ENCODE results near the gene NAV2. TPM values are rescaled to one million over a fixed set of nuclear protein-coding genes. Genes with fewer than 3 reads are reported as not detected.

The NAV2 gene
- total RNA-seq, 1 donor from 2014 or later, result 17.6 TPM

DNA sequence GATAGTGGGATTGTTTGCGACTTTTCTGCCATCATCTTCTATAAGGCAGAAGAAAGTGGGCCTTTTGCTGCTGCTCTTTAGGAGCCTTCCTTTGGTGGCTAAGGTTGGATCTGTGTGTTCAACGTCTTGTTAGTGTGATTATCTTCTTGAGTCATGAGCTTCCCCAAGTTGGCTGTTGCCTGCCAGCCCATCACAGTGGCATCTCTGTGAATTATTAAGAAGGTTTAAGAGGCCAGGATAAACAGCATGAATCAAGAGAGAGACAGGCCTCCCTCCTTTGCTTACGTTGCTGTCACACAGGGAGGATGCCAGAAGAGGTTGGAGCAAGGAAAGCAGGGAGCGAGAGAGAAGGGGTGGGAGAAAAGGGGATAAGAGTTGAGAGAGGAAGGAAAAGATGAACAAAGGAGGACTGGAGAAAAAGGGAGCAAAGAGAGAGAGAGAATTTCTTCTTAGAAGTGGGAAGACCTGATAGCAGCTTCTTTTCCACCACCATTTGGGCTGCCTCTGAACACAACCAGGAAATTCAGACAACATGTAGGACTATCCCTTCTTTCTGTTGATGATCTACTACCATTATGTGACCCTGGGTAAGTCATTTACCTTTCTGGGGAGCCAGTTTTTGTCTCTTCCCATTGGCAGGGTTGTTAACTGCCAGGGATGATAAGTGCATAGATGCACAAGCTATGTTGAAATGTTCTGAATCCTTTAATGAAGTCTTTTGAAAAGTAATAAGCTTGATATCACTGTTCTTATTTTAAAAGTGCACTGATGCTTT, 126.5 kb downstream of the NAV2 start:
- DNase-seq, result no peak

- no peak for DNase-seq
Measured at GRCh38 chr11:19840961-19841360, 128.3 kb downstream of the NAV2 start.

DNA sequence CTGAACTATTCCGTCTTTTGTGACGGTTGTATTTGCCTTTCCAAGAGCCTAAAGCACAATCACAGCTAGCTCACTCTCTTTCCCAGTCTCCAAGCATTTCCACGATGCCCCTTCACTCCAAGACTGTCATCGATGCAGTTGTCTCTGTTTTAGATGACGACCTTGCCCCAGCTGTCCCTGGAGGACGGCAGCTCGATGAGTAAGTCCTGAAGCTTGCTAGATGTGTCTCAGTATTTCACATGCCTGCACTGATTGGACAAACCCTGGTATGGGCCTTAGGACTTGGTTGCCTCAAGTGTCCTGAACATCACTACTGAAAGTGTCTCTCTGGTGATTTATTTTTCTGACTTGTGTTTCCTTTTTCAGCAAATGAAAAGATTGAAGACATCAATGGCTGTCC, 129.9 kb downstream of the NAV2 start:
- no peak for DNase-seq

GRCh38 chr11:19843079-19843478, 130.4 kb downstream of the NAV2 start:
- DNase-seq, result no peak

DNA sequence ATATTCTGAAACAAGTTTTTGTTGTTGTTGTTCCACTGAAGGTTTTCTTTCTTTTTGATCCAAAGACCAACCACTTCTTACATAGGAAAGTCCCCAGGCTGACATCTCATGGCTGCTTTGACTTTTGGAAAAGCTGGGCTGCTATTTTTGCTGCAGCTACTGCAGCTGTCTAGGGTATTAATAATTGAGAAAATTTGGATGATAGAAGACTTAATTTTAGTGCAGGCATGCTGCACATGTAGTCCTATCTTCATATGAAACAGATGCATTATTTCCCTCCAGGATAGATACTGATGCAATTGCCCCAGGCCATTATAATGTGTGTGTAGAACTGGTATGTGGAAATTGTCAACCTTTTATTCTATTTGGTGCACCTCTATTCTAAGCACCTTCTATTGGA, 131.4 kb downstream of the NAV2 start:
- no peak for DNase-seq

GRCh38 chr11:19844806-19845205, 132.2 kb downstream of the NAV2 start:
- DNase-seq, result no peak

DNA sequence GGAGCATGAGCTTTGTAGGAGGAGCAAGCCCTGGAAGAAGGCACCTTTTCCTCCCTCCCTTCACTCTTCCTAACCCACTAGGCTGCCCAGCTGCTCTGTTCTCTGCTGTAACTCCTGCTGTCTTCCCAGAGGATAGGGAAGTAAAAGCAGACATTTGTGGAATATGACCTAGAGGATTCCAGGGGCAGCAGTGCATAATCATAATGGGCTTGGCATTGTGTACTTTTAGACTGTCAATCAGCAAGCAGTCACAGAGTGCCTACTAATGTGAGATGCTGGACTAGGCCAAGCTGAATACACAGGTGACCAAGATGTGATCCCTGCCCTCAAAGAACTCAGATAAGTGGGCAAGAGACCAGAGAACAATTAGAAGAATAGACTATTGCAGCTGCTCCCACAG, 133.0 kb downstream of the NAV2 start:
- no peak for DNase-seq

- DNase-seq, result no peak
Measured at GRCh38 chr11:19846654-19847305, 134.1 kb downstream of the NAV2 start.

DNA sequence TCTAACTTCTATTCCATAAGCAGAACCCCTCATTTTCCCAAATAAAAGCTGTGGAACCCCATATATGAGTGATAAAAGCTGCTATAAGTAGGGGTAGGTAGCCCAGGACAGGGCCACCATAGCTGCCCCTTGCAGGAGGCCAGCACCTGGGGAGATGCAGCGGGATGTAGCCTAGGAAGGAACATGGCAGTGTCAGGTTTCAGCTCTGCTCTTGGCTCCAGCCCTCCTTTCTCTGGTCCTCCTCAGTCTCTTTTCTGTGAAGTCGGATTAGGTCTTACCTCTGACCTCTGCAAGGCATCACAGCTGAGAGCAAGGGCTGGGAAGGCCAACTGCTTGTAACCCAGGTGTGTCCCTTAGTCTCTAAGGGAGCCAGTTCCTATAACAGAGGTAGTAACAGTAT, 135.6 kb downstream of the NAV2 start:
- DNase-seq, result no peak

GRCh38 chr11:19849107-19849789, 136.6 kb downstream of the NAV2 start:
- DNase-seq, result no peak

GRCh38 chr11:19849947-19850593, 137.4 kb downstream of the NAV2 start:
- no peak for DNase-seq

- DNase-seq, result no peak
Measured at GRCh38 chr11:19852288-19852687, 139.7 kb downstream of the NAV2 start.

DNA sequence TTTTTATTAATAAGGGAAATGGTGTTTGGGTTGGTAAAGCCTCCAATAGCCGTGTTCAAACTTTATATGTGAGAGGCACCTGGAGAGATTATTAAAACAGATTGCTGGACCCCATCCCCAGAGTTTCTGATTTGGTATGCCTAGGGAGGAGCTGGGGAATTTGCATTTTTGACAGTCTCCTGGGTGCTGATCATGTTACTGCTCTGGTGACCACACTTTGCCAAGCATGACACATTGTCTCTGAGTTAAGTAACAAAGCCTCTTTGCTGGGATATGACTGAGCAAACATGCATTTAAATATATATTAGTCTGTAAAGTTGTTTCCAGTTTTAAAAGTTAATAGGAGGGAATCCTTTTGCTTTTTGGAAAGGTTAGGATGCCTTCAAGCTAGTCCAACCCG, 140.4 kb downstream of the NAV2 start:
- no peak for DNase-seq

DNA sequence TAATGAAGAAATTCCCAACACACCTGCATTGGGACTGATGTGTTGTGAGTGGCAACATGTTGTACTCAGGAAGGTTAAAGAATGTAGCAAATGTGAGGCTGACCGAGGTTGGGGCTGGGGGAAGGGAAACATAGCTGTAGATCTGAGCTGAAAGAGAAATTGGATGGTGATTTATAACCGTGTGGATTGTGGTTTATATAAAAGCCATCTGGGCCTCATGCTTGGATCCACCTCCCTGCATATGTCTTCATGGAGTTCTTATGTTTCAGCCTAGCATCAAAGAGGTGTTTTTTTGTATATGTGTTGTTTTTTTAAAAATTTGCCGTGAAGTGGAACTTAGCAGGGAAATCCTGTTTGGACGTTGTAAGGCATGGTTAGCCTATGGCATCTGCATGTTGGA, 141.3 kb downstream of the NAV2 start:
- no peak for DNase-seq

- DNase-seq, result no peak
Measured at GRCh38 chr11:19861171-19861570, 148.5 kb downstream of the NAV2 start.

- no peak for DNase-seq
Measured at GRCh38 chr11:19862091-19862490, 149.5 kb downstream of the NAV2 start.

DNA sequence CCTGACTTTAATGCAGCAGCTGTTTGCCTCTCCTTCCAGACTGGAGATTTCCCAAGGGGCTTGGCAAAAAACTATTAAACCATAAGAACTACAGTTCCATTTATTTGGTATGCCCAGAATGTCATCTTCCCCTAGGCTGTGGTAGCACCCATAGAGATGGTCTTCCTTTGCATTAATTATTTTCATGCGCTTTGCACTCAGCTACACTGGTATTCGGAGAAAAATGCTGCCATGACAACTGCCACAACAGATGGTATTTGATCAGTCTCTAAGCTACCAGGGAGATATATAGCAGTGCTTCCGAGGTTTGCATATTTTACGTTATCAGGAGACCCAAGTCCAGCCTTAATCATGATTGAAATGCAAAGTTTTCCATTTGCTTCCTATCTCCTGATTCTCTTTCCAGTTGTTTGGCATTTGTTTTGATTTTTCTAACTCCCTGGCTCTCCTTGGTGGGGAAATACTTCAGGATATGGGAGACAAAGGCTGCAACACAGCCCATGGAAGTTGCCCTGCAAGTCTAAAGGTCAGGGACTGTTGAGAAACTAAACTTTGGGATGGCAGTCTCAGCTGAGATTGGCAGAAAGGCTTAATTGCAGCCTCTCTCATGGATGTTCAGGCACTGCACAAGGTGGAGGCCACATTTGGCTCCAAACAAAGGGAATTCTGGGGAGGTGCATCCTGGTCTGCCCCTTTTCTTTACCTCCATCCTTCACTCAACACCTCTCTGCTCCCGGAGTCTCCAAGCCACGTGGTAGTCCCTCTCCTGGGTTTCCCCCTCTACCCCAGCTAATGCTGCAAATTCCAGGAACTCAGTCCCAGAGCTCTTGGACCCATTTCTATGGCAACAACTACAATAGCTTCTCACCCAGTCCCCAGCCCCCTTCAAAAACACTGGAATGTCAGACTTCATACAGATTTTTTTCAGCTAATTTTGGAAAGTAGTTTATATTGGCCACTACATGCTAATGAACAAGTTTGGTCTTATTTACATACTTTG, 151.8 kb downstream of the NAV2 start:
- no peak for DNase-seq

- DNase-seq, result no peak
Measured at GRCh38 chr11:19866037-19866436, 153.4 kb downstream of the NAV2 start.

DNA sequence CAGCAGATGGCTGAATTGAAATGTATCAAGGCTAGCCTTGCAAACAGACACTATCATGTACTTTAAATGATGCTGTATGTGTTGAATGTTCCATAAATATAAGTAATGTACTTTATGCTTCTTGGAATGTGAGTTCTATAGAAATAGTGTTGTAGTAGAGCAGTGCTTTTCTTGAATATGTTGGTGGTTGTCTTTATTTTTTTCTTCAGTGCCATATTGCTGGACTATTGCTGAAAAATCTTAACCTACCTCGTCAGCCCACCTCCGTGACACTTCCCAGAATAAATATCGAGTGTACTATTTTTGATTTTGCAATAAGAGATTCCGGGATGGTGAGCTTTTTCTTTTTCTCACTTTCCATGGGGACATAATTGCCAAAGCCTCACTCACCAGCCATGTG, 153.9 kb downstream of the NAV2 start:
- no peak for DNase-seq

GRCh38 chr11:19867064-19867463, 154.4 kb downstream of the NAV2 start:
- DNase-seq, result no peak

- DNase-seq, result no peak
Measured at GRCh38 chr11:19868281-19868821, 155.7 kb downstream of the NAV2 start.

Measured in occipital lobe (tissue), 2 donors.